NCI-H446 (cell line): ENCODE data around the gene NGB.
A peak's percentile ranks its signal among the peaks of the same experiment; 100 is the strongest.
"Not testable (repeated sequence)": the region's sequence is repeated elsewhere in the genome, so short reads cannot be mapped to it uniquely, and the experiment has no call there.

ENCODE experiments used
- DNase-seq, 2 experiments: peaks; one replicate each; lab custom pipeline; 2025; lab: John Stamatoyannopoulos, UW

The NGB gene

DNA sequence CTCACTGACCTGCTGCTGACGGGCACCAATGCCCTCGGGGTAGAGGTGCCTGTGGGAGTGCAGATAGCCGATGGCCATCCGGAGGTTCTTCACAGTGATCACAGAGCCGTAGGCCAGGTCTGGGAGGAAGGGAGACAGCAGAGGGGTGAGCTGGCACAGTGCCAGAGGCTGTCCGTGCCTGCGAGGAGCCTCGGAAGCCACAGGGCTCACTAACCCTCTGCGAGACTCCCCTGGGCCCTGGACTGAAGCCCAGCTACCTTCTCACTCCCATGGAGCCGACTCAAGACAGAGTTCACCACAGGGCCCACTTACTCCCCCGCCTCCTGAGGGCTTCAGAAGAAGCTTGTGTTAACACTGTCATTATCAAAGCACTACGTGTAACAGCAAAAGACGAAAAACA lies 25.1 kb upstream of the NGB start:
- no peak for DNase-seq

DNA sequence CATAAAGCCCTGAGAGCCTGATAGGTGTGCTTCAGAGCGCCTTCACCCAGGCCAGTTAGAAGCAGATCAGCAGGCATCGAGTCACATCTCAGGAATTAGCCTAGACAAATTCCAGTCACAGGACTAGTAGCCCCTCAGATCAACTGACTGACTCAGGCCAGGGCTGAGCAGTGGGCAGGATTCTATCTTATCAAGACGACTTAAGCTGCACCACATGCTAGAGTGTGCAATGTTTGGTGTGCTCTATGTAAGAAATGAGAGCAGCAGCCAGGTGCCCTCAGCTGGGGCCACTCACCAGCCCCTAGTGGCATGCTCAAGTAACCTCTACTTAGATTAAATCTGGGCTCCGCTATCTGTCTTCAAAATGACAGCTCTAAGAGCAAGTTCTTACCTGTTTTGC lies 19.7 kb upstream of the NGB start:
- no peak for DNase-seq

DNA sequence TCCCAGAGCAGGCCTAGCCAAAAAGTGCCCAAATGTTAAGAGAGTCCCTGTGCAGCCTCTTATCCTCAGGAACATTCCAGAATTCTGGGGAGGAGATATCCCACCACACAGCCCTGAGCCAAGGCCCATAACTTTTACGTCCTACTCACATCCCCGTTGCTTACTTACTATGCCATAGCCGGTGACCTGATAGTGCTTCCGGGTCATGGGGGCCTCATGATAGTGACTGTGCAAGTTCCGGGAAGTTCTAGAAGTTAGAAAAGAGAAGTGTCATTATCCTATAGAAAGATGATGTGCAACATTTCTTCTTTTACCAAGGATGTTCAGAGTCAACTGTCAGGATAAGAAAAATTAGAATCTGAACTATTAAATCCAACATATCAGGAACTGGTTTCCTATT lies 15.6 kb upstream of the NGB start:
- no peak for DNase-seq

DNA sequence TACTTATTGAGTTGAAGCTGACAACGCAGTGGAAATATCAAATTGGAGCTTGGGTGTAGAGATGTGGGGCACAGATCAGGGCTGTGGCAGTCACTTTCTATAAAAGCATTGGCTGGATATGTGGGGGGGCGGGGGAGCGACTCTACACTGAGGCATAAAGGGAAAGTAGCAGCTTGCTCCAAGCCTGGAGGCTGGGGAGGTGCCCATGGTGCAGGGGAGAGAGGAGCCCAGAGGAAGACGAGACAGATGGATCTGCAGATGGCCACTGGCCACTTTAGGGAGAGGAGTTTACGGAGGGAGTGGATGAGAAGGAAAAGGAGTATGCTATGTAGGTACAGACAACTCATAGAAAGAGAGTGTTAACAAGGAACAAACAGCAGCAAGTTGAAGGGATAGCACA lies 13.5 kb upstream of the NGB start:
- peak in 1 of 2 experiments; percentile 65 for DNase-seq

DNA sequence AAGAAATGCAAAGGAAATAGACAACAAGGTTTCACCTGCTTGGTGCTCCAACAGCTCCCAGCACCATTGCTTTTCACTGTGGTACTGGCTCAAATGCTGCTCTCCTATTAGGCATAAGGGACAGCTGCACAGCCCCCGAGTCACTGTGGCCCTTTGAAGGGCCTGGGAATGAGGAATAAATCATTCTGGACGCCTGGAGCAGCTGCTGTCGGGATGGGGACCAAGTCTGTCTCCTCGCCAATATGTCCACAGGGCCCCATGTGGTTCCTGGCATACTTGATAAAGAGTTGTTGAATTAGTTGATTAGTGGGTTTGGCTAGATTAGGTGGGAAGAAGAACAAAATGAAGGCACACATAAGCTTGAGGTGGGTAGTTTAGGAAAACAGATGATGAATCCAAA lies 13.1 kb upstream of the NGB start:
- peak in 1 of 2 experiments; percentile 56 for DNase-seq

DNA sequence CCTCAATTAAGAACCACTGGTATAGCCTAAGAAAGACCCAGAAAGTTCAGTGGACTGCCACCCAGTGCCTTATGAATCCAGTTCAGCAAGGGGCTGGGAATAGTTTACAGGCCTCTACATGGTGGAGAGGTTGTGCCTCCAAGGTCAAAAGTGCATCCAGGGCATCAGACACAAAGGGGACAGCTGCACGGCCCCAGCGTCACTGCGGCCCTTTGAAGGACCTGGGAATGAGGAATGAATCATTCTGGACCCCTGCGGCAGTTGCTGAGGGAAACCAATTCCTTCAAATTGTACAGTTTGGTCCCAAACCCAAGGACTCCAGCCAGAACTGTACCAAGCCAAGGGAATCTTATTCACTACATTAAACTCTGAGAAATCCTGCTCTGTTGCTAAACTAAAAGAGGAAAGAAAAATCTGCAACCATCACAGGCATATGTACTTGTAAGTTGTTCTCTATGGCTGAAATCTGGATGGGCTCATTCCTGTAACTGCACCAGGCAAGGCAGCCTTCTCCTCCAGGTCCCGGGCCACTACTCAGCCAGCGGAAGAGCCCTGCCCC lies 10.9 kb upstream of the NGB start:
- no peak for DNase-seq

DNA sequence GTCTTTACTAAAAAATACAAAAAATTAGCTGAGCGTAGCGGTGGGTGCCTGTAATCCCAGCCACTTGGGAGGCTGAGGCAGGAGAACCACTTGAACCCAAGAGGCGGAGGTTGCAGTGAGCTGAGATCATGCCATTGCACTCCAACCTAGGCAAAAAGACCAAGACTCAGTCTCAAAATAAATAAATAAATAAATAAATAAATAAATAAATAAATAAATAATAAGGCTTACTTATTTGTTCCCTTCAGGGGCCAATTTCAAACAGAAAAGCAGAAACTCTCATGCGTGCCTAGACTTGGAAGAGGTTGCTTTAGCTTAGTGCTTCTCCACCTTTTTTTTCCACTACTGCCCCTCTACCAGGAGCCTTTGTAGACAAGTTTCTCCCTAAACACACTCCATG lies 9.9 kb upstream of the NGB start:
- DNase-seq = not testable (repeated sequence)

DNA sequence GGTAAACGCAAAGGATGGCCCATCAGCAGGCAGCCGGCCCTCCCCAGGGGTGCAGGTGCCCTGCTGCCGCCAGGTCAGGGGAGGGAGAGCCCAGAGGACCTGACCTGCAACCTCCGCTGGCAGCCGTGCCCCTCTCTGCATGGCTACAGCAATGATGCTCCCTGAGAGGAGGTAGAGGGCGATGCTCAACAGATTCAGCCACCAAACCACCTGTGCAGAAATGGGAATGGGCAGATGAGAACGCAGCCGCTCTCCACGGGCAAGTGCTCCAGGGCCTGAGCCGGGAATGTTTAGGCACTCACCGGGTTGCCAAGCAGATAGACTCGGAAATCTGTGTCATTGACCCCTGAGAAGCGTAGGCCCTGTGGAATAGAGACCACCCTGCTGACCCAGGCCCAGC lies 8.7 kb upstream of the NGB start:
- DNase-seq = no peak

DNA sequence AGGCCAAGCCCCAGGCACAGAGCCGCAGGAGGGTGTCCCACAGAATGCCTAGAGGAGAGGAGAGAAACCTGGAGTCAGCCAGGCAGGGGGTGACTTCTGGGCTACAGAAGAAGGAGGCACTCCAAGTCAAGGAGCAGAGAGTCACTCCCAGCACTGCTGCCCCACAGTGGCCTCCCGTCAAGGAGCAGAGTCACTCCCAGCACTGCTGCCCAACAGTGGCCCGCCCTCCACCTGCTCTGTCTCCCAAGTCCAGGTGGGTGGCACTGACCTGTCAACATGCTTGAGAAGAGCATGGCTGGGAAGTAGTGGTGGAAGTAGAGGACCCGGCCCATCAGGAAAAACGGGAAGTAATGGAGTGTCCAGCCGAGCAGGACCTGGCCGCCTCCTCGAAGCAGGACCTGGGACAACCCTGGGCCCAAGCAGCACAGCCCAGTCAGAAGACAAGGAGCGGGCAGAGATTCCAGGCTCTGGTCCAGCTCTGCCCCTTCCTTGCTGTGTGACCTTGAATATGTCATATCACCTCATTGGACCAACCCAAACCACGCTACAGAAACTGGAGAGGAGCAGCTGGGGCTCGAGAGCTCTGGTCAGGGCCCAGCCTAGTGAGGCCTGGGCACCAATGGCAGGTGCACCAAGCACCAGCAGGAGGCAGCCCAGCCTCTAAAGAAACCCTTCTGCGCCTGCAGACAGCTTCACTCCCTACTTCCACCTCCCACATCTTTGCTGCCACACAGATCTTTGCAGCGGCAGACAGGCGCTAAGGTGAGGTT lies 7.6 kb upstream of the NGB start:
- no peak for DNase-seq

DNA sequence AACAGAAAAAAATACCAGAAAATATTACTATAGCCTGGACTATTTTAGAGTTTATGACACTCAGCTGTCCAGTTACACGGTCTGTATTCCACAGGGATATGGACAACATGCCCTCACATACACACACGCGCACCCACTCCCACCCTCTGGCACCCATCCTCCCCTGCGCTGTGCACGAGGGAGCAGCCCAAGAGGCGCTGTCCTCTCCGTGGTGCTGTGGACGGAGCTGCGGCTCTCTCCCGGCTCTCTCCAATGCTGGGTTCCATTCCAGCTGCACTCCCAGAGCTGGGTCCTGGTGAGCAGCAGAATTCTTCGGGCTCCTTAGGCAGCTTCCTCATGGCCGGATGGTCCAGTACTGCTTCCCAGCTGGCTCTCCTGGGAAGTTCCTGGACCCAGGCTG lies 6.0 kb upstream of the NGB start:
- no peak for DNase-seq

DNA sequence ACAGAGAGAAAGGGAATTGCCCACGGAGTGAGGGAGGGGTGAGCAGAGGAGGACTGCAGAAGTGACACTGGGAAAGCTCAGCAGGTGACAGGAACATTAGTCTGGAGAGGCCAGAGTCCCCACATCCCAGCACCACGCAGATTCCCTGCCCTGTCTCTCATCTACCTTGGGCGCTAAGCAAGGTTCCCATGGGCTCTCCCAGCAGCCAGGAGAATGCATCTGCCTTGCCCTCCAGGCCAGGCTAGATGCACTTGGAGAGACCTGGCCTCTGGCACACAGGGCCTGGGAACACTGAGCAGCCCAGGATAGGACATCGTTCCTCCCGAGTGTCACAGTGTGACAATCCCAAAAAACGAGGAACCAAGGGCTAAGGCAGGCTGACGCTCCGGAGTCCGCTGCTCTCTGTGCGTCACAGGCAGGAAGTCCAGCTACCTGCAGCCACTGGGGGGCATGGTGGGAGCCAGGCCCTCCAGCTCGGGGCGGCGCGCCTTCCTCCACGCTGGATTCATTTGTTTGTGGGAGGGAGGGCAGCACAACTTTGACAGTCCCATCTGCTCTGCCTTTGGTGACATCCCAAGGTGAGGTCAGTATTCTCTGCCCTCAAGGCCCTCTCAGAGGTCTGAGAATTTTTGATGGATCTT lies 5.4 kb upstream of the NGB start:
- no peak for DNase-seq

DNA sequence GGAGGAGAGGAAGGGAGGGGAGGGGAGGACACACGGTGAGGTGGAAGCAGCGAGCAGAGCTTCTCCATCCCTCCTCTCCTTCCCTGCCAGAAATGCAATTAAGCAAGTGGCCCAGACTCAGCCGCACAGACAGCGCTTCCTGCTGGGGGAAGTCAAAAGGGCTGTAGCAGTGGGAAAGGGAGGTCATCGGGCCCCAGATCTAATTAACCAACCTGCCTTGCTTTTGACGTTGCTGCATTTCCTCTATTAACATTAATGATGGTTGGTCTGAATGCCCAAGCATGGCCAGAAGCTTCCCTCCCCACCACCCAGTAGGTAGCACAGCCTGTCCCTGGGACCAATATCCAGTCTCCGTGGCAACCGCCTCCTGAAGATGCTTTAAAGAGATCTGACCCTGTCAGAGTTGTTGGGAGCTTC lies 4.6 kb upstream of the NGB start:
- peak; percentile 69 to 78 for DNase-seq

DNA sequence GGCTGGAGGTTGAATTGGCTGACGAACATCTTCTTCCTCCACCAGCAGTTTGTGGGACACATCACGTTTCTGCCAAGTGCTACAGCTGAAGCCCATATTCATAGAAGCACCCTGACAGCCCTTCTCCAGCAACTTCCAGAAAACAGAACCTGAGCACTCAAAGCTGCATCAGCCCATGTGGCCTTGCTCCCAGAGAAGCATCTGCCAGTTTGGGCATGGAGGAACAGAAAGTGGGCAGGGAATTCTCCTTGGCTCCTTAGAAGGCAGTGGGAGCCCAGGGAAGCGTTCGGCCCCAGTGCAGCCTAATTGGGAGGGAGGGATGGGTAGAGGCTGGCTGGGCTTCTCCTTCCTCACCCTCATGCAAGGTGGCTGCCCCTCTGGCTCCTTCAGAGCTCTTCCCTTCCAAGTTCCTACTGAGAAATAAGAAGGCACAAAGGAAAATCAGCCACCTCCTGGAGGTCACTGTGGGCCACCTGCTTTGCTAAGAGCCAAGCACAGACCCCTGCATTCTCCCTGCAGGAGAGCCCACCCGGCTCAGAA lies 4.1 kb upstream of the NGB start:
- peak; percentile 59 to 89 for DNase-seq

DNA sequence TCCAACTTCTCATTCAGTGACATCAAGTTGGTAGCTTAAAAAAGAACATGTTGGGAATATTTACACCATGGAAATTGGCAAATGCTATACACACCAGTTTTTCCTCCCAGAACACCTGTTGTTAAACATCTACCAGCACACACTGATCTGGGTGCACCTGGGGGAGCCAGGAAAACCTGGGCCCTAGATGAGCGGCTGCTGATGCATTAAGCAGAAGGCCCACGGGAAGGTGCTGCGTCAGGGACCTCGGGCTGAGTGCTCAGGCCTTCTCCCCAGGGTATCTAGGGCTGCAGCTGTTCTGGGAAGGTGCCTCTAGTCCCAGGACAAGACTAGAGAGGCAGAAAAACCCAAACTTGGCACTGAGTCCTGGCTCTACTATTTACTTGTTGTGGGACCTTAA lies 2.8 kb upstream of the NGB start:
- no peak for DNase-seq

DNA sequence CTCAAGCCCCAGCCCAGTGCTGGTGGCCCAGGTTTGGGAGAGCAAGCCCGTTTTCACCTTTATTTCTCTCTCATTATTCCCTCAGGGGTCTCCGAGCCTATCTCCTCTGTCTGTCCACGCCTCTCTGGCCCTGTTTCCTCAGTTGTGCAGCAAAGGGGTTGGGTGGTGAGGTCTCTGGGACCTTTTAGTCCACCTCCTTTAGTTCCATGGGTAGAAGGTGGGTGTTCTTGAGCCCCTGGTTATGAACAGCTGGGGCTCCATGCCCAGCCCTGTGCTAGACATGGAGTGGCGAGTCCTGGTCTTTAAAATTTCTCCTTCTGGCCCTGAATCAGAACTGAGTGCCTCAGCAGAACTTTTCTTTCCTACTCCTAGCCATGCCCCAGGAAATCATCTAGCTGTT lies 1.3 kb upstream of the NGB start:
- no peak for DNase-seq

DNA sequence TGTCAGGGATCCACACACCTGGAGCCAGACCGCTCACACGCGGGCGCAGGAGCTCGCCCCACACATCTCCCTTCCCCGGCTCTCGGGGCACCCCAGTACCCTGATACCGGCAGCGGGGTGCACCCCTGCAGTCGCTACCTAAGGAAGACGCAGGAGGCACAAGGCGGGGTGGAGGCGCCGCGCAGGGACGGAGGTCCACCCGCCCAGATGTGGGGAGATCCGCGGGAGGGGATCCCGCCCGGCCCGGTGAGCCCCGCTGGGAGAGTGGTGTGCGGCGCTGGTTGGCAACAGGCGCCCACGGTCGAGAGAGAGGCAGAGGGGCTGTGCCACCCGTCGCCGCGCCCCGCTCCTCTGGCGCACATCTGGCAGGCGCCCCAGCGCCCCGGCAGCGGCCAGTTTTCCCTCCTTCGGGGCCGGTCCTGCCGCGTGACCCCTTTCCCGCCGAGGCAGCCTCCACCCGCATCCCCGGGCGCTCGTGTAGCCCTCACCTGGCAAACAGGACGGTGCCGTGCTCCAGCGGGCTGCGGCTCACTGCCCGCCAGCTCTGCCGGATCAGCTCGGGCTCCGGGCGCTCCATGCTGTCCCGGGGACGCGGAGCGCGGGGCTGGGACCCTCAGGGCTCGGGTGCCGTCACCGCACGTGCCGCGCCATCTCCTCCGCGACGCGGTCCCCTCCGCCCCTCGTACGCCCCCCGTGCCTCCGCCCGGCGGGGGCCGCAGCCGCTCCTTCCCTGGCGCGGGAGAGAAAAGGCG lies 469 bp downstream of the NGB start:
- DNase-seq = no peak

DNA sequence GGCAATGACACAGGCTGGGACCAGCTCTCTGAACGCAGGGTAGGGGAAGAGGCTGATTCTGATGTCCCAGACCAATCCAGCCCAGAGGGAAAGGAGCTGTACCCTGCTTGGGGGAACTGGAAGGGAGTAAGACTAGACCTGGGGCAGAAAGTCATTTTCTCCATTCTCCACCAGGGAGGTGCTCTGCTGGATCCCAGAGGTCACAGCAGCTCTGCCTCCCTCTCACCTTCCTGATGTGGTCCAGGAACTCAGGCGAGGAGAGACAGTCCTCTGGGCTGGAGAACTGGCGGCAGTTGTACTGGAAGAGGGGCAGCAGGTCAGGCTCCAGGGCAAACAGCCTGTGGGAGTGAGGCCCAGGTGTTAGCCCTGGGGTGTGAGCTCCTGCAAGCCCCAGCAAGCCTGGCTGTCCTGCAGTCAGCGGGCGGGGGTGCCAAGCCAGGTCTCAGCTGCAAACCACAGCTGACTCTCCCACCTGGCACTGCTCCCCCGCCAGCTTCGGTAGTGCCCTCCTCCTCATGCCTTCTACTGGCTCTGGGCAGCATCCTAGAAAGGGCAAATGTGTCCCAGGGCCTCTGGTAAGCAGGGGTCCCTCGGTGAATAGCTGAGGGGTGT lies 1.9 kb downstream of the NGB start:
- DNase-seq = no peak

DNA sequence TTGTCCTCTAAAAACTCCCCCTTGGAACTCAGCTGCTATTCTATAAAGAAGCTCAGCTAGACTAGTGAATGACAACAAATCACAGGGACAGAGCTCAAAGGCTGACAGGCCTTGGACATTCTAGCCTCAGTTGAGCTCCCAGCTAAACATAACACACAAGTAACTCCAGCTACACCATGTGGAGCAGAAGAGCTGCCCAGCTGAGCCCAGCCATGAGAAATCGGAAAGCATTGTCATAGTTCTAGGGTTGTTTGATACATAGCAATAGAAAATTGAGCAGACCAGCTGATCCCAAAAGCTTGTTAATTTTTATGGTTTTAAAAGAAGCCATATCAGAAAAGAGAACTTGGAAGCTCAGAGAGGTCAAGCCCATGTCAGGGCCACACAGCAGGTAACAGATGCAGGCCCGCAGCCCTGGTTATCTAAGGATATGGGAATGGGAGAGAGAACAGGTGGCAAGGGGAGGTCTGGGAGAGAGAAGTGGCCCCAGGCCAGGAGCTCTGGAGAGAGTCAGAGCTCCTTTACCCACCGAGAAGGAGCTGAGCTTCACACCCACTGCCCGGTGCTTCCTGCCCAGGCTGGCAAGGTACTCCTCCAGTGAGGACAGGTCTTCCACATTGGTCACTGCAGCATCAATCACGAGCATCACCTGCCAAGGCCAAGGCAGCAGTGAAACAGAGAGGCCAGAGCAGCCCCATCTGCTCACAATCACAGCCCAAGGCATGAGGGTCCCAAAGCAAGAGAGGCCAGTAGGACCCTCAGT lies 2.9 kb downstream of the NGB start:
- DNase-seq = no peak

DNA sequence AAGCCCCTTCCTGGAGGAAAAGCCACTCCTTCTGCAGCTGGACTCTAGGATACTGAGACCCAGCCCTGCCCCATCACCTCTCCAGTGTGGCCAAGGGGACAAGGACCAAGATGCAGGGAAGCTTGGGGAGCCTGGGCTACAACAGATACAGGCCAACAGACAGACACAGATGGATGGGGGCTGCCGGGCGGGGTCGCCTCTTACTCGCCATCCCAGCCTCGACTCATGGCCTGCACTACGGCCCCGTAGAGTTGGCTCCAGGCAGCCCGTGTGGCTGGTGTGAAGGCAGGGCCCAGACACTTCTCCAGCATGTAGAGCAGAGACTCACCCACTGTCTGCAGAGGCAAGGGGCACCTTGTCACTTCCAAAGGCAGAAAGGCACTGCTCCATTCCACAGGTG lies 4.7 kb downstream of the NGB start:
- no peak for DNase-seq

DNA sequence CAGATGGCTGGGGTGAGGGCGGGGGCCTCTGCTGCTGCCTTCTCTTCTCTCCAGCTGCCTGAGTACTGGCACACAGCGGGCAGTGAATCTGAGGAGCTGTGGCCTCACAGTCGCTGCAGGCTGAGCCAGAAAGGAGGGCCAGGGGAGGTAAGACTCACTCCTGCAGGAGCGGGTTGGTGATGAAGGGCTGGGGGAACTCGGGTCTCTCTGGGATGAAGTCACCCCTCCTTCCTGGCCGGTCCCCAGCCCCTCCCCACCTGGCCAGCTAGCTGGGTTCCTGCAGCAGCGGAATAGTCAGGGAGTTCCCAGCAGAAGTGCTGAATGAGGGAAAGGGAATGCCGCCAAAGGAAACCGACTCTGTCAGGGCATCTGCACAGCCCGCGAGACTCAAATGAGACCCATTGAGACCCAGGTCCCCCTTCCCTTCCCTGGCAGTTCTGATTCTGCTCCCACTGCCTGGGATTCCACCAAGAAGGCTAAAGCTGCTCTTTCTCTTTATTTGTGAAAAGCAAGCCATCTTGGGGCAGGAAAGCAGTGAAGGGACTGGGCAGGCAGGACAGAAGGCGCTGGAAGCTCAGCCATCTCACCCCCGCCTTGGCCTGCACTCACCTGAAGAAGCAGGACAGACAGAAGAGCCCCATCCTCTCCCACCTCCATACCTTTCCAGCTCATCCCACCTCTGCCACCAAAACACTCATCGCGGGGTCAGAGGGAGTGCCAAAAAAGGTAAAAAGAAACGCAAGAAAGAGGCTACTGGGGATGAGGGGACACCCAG lies 5.3 kb downstream of the NGB start:
- peak; percentile 29 to 71 for DNase-seq

DNA sequence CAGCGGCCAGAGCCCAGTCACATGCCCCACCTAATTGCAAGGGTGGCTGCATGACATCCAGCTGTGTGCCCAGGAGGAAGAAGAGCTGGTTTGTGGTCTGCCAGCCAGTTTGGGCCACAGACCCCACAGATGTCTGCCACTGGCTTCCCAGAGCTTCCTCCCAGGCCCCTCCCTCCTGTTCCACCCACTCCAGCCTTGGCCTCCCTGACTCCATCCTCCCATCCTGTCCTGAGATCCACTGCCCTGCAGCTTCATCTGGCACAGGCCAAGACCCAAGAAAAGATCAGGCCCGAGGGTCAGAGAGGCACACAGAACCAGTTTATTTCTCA lies 5.9 kb downstream of the NGB start:
- DNase-seq = no peak
